Superior temporal gyrus (tissue), 1 donor: Measurements from ENCODE around the gene SPINDOC.
A peak's percentile ranks its signal among the peaks of the same experiment; 100 is the strongest.

ENCODE experiments used
- DNase-seq: peaks from one replicate; pipeline ENCODE4 v3.0.0-alpha.2; 2016; ENCODE audit errors: extremely low spot score

Gene SPINDOC

GRCh38 chr11:63833048-63833447 is 19.8 kb downstream of the SPINDOC start:
- no peak for DNase-seq

GRCh38 chr11:63834535-63835157 is 21.4 kb downstream of the SPINDOC start:
- no peak for DNase-seq

- no peak for DNase-seq
Measured at GRCh38 chr11:63835158-63835545, 21.9 kb downstream of the SPINDOC start.

- peak; percentile 95 for DNase-seq
Measured at GRCh38 chr11:63837027-63837688, 23.9 kb downstream of the SPINDOC start.

- no peak for DNase-seq
Measured at GRCh38 chr11:63837739-63838138, 24.5 kb downstream of the SPINDOC start.

- DNase-seq = no peak
Measured at GRCh38 chr11:63838150-63838677, 25.0 kb downstream of the SPINDOC start.

GRCh38 chr11:63838678-63839507 is 25.6 kb downstream of the SPINDOC start, which contains the start of gene MARK2:
Gene MARK2, plus strand, starts transcription at chr11:63839110. Its CDS starts 397 bp downstream, at chr11:63839507.
- peak; percentile 97 for DNase-seq

- DNase-seq = peak; percentile 38
Measured at GRCh38 chr11:63839508-63840355, 26.5 kb downstream of the SPINDOC start.

GRCh38 chr11:63840356-63841060 is 27.3 kb downstream of the SPINDOC start:
- no peak for DNase-seq

GRCh38 chr11:63841554-63841953 is 28.3 kb downstream of the SPINDOC start:
- DNase-seq = peak; percentile 55

GRCh38 chr11:63843041-63843440 is 29.8 kb downstream of the SPINDOC start:
- DNase-seq = peak; percentile 22

- no peak for DNase-seq
Measured at GRCh38 chr11:63844836-63845235, 31.6 kb downstream of the SPINDOC start.

GRCh38 chr11:63845303-63845702 is 32.0 kb downstream of the SPINDOC start:
- DNase-seq = peak; percentile 42

- DNase-seq = no peak
Measured at GRCh38 chr11:63845911-63846310, 32.7 kb downstream of the SPINDOC start.

- no peak for DNase-seq
Measured at GRCh38 chr11:63846897-63847296, 33.6 kb downstream of the SPINDOC start.

GRCh38 chr11:63847363-63847762 is 34.1 kb downstream of the SPINDOC start:
- no peak for DNase-seq

- DNase-seq = peak; percentile 35
Measured at GRCh38 chr11:63849691-63850090, 36.4 kb downstream of the SPINDOC start.

- DNase-seq = no peak
Measured at GRCh38 chr11:63850920-63851319, 37.7 kb downstream of the SPINDOC start.

GRCh38 chr11:63851364-63851763 is 38.1 kb downstream of the SPINDOC start:
- DNase-seq = no peak

GRCh38 chr11:63853476-63853875 is 40.2 kb downstream of the SPINDOC start:
- no peak for DNase-seq

- no peak for DNase-seq
Measured at GRCh38 chr11:63854696-63855095, 41.4 kb downstream of the SPINDOC start.
